Upper lobe of left lung (tissue), 6 donors: ENCODE results near the gene OR4F6. TPM values are rescaled to one million over a fixed set of nuclear protein-coding genes. Genes with fewer than 3 reads are reported as not detected.

ENCODE experiments used
- ATAC-seq, 2 donors: fragments of 200-7000 bp; cut with Tn5 transposase; one replicate each; pipeline ENCODE4 v1.9.1; 2022; ENCODE audit warnings: mild to moderate bottlenecking in 2 of 2, moderate library complexity in 2 of 2; ENCODE audit not compliant: low FRiP score in 2 of 2
- DNase-seq, 2 donors: peaks; one replicate each; pipeline ENCODE4 v3.0.0-alpha.2; 2019 to 2020
- H3K27ac ChIP-seq, 4 donors: fragments of 200-600 bp; sonication (generic); one replicate each; pipeline ENCODE4 v1.5.1; 2016 to 2019
- H3K27me3 ChIP-seq, 4 donors: fragments of 200-600 bp; sonication (generic); one replicate each; pipeline ENCODE4 v1.5.1; 2017 to 2019
- H3K36me3 ChIP-seq, 4 donors: fragments of 200-600 bp; sonication (generic); one replicate each; pipeline ENCODE4 v1.5.1; 2016 to 2019
- H3K4me1 ChIP-seq, 4 donors: fragments of 200-600 bp; sonication (generic); one replicate each; pipeline ENCODE4 v1.5.1; 2018 to 2019
- H3K4me3 ChIP-seq, 4 donors: fragments of 200-600 bp; sonication (generic); one replicate each; pipeline ENCODE4 v1.5.1; 2017 to 2019; ENCODE audit warnings: mild to moderate bottlenecking in 2 of 4, moderate library complexity in 1 of 4
- H3K9me3 ChIP-seq, 4 donors: fragments of 200-600 bp; sonication (generic); one replicate each; pipeline ENCODE4 v1.5.1; 2018 to 2019
- CTCF ChIP-seq, 6 experiments: fragments of 450-650 bp in 4 of 6; fragments of 200-600 bp in 2 of 6; sonication (generic) in 2 of 6; IDR thresholded peaks; one replicate each; pipeline ENCODE4 v1.5.1; 2016 to 2019; ENCODE audit warnings: antibody characterized with exemption in 6 of 6
- EP300 ChIP-seq, 4 donors: sonication (generic); formaldehyde crosslinking; IDR thresholded peaks; one replicate each; pipeline ENCODE4 v1.5.1; 2017; ENCODE audit warnings: antibody characterized with exemption in 4 of 4, control low read depth in 2 of 4
- POLR2A ChIP-seq, 4 donors: fragments of 450-650 bp; IDR thresholded peaks; one replicate each; pipeline ENCODE4 v1.5.1; 2016 to 2017; ENCODE audit warnings: antibody characterized with exemption in 4 of 4, mild to moderate bottlenecking in 2 of 4
- POLR2AphosphoS5 ChIP-seq, 2 donors: sonication (generic); formaldehyde crosslinking; IDR thresholded peaks; one replicate each; pipeline ENCODE4 v1.5.1; 2017; ENCODE audit warnings: antibody characterized with exemption in 2 of 2
- WGBS, 2 donors: methylation state at CpG; one replicate each; pipeline ENCODE4 v1.1.5; 2017 to 2018; 5-methylcytosine and 5-hydroxymethylcytosine counted together
- total RNA-seq, 6 donors: library from RNA; depleted of rRNA in 4 of 6; stranded (reverse); fragments of >200 nt in 4 of 6; gene quantifications; one replicate each; pipeline versions ENCODE4 v1.1.0 to v1.2.1, GENCODE V29; 2016 to 2021
- donor health status: DM: no; HTN: no; CAD: no; lungs with moderate emphysema.
- donor health status: DM: no; HTN: yes; CAD: no; lungs with severe emphysema.

Gene OR4F6
- total RNA-seq, 6 donors from 2014 or later = not detected

DNA sequence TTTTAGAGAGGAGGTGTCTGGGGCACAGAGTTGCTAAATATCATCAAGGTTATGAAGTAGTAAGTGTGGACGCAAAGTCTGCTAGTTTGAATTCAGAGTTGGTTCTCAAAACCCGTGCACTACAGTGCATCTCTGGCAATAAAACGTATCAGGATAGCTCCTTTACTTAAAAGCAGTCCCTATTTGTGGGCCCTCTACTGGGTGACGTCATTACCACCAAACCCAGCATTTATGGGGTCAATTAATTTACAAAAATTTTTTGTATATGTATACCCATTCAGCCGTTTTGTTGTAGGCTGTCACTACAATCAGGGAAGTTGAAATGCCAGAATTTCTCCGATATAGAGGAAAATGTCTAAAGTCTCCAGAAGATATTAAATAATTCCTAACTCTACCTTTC, 17.5 kb downstream of the OR4F6 start:
- WGBS, 2 donors = 64 to 73% methylated on average over 6 of the region's 6 CpGs
- Histone ChIP-seq H3K4me3 (no peak overlapping the region), H3K27ac (no peak overlapping the region), H3K4me1 (no peaks in the 10 kb centered on the region), H3K9me3 (no peaks in the 10 kb centered on the region), H3K36me3 (no peaks in the 10 kb centered on the region), H3K27me3 (no peaks in the 10 kb centered on the region)
- DNase-seq (no peak), ATAC-seq (no peak)
- TF ChIP-seq POLR2A (IDR thresholded peaks at IDR 0.05) (no peak), EP300 (IDR thresholded peaks at IDR 0.05) (no peak), CTCF (IDR thresholded peaks at IDR 0.05) (no peak), POLR2AphosphoS5 (IDR thresholded peaks at IDR 0.05) (no peak)

DNA sequence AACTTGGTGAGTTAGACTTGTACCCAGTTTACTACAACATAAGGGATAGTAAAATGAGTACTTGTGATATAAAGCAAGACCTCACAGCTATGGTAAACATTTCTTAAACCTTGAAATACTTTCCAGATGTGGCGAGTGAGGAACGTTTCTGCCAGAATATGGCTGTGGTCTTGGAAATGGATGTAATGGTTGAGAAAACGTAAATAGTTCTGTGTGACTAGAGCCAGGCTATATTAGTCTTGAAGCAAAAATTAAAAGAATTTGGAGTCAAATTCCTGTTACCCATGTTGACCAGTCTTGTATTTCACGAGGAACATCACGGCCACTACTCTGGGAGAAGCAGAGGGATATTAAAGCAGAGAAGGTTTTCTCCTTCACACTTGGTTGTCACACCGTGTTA, 23.9 kb downstream of the OR4F6 start:
- H3K27me3 ChIP-seq = no peaks in the 10 kb centered on the region
- H3K36me3 ChIP-seq = no peaks in the 10 kb centered on the region
- H3K9me3 ChIP-seq = no peaks in the 10 kb centered on the region
- no peaks in the 10 kb centered on the region for H3K4me1 ChIP-seq
- no peak overlapping the region for H3K27ac ChIP-seq
- ATAC-seq (no peak), DNase-seq (no peak)
- TF ChIP-seq POLR2AphosphoS5 (IDR thresholded peaks at IDR 0.05) = no peak
- no peak for TF ChIP-seq EP300 (IDR thresholded peaks at IDR 0.05)
- WGBS, 2 donors = 74 to 82% methylated on average over 6 of the region's 6 CpGs
- H3K4me3 ChIP-seq = no peak overlapping the region

DNA sequence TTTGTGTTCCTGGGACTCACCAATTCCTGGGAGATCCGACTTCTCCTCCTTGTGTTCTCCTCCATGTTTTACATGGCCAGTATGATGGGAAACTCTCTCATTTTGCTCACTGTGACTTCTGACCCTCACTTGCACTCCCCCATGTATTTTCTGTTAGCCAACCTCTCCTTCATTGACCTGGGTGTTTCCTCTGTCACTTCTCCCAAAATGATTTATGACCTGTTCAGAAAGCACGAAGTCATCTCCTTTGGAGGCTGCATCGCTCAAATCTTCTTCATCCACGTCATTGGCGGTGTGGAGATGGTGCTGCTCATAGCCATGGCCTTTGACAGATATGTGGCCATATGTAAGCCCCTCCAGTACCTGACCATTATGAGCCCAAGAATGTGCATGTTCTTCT, 25.5 kb downstream of the OR4F6 start:
- TF ChIP-seq POLR2A (IDR thresholded peaks at IDR 0.05) (no peak), POLR2AphosphoS5 (IDR thresholded peaks at IDR 0.05) (no peak), CTCF (IDR thresholded peaks at IDR 0.05) (no peak), EP300 (IDR thresholded peaks at IDR 0.05) (no peak)
- H3K27ac ChIP-seq = no peak overlapping the region
- ATAC-seq (no peak), DNase-seq (no peak)
- H3K27me3 ChIP-seq = no peaks in the 10 kb centered on the region
- 76 to 85% methylated on average over 5 of the region's 5 CpGs for WGBS, 2 donors
- H3K9me3 ChIP-seq = peaks cover 0 to under 1% (median 0%) of the 10 kb centered on the region in 4 donors
- no peak overlapping the region for H3K4me3 ChIP-seq
- H3K4me1 ChIP-seq = no peaks in the 10 kb centered on the region
- H3K36me3 ChIP-seq = no peaks in the 10 kb centered on the region

DNA sequence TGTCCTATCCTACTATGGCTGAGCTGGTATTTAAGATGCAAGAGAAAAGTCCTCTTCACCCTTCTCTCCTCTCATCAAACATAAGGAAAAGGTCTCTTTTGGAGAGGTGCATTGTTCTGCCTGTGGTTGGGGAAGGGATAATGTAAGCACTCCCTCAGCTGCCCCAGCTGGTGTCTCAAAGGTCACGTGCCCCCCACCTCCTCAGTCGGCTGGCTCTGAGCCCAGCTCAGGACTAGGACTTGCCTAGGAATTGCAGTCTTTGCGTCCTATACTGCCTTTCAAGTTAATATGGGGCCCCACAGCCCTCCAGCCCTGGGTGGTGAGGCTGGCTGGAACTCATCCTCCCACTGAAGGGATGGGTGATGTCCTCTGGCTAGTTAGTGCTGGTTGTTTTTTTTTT, 38.3 kb downstream of the OR4F6 start:
- WGBS, 2 donors = 55 to 67% methylated on average over 3 of the region's 3 CpGs
- peak in 1 of 2 donors; percentile 15 for DNase-seq
- no peak for ATAC-seq
- H3K4me3 ChIP-seq = no peak overlapping the region
- H3K9me3 ChIP-seq = no peaks in the 10 kb centered on the region
- H3K36me3 ChIP-seq = no peaks in the 10 kb centered on the region
- no peak overlapping the region for H3K27ac ChIP-seq
- H3K4me1 ChIP-seq = no peaks in the 10 kb centered on the region
- TF ChIP-seq CTCF (IDR thresholded peaks at IDR 0.05) (no peak), POLR2AphosphoS5 (IDR thresholded peaks at IDR 0.05) (no peak), EP300 (IDR thresholded peaks at IDR 0.05) (no peak), POLR2A (IDR thresholded peaks at IDR 0.05) (no peak)
- no peaks in the 10 kb centered on the region for H3K27me3 ChIP-seq

DNA sequence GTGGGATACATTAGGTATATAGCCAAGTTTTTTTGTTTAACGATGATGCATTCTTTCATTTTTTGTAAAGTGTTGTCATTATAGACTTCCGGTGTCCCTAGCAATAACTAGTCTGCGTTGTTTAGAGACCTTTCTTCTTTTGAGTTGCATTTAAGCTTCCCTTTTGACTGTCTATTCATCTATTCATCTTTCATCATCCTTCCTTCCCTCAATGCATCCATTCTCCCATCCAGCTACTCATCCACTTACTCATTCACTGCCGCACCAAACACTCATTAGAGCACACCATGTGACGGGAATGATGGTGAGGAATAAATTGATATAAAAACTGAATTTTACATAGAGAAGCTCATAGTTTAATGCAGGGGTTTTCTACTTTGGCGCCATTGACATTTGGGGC, 41.6 kb downstream of the OR4F6 start:
- Histone ChIP-seq H3K9me3 (no peaks in the 10 kb centered on the region), H3K36me3 (no peaks in the 10 kb centered on the region), H3K27me3 (no peaks in the 10 kb centered on the region), H3K4me3 (no peak overlapping the region), H3K27ac (no peak overlapping the region), H3K4me1 (no peaks in the 10 kb centered on the region)
- DNase-seq = no peak
- WGBS, 2 donors = 64 to 81% methylated on average over 6 of the region's 6 CpGs
- TF ChIP-seq POLR2A (IDR thresholded peaks at IDR 0.05) = no peak
- TF ChIP-seq EP300 (IDR thresholded peaks at IDR 0.05) = no peak
- no peak for TF ChIP-seq CTCF (IDR thresholded peaks at IDR 0.05)
- TF ChIP-seq POLR2AphosphoS5 (IDR thresholded peaks at IDR 0.05) = no peak
- ATAC-seq = no peak
